ENCODE results near the gene RNF31.
"Not testable (repeated sequence)": the region's sequence is repeated elsewhere in the genome, so short reads cannot be mapped to it uniquely, and the experiment has no call there.

RNF31 gene

DNA sequence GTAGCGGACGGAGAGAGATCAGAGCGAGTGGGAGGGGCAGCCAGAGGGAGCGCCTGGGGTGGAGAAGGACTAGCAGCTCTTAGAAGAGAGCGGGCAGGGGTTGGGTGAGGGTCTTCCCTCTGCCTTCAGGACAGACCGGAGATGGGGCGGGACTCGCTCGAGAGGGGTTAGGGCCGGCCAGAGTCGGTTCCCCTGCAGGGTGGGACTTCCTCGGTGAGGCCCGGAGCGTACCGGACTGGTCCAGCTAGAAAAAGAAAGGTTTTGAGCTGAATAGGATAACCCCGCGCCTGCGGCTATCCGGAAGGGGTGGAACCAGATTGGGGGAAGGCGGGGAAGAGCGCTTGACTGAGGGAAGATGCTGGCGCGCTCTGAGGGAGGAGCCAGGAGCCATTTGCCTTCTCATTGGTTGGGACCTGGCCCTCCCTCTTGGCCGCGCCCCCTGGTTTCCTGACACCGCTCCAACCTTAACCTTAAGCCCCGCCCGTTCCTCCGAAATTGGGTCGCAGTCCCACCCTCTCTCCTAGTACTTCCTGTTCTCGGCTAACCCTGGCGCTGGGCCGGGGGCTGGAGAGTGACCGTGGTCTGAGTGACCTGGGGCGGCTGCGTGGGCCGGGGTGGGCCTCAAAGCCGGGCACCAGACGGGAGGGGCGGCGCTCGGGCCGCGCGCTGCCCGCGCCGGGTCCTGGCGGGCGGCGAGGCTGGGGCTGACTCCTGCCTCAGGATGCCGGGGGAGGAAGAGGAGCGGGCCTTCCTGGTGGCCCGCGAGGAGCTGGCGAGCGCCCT lies at the start of gene RNF31:
Gene RNF31, plus strand, starts transcription at position 521 of the 783 bp plus-strand sequence. Its CDS starts 201 bp downstream, at position 722.
- DNase-seq: peak; percentile 96
- in situ Hi-C loops (cut with HindIII; ENCODE audit: low pct_ligation_motif_present, low pct_unique_long_range_greater_than_20kb, low sequenced_read_pairs): no loop called here

DNA sequence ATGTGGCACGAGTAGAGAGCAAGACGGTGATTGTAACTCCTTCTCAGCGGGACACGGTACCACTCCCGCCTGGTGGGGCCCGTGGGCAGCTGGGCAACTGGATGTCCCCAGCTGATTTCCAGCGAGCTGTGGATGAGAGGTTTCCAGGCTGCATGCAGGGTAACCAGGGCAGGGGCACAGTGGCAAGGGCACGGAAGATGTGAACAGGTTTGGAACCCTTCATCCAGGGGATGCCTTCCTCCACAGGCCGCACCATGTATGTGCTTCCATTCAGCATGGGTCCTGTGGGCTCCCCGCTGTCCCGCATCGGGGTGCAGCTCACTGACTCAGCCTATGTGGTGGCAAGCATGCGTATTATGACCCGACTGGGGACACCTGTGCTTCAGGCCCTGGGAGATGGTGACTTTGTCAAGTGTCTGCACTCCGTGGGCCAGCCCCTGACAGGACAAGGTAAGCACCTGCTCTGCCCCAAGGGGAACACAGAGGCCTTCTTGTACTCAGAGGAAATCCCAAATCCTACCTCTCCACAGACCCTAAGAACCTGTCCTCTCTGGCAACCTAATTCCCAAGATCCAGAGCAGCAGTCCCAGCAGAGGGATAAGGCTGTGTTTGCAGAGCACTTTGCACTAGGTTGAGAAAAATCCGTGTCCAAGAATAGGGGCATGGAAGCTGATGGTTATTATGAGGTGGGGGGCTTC lies 48.9 kb upstream of the RNF31 start:
- no peak for DNase-seq
- in situ Hi-C loops (cut with HindIII; ENCODE audit: low pct_ligation_motif_present, low pct_unique_long_range_greater_than_20kb, low sequenced_read_pairs): no loop called here

DNA sequence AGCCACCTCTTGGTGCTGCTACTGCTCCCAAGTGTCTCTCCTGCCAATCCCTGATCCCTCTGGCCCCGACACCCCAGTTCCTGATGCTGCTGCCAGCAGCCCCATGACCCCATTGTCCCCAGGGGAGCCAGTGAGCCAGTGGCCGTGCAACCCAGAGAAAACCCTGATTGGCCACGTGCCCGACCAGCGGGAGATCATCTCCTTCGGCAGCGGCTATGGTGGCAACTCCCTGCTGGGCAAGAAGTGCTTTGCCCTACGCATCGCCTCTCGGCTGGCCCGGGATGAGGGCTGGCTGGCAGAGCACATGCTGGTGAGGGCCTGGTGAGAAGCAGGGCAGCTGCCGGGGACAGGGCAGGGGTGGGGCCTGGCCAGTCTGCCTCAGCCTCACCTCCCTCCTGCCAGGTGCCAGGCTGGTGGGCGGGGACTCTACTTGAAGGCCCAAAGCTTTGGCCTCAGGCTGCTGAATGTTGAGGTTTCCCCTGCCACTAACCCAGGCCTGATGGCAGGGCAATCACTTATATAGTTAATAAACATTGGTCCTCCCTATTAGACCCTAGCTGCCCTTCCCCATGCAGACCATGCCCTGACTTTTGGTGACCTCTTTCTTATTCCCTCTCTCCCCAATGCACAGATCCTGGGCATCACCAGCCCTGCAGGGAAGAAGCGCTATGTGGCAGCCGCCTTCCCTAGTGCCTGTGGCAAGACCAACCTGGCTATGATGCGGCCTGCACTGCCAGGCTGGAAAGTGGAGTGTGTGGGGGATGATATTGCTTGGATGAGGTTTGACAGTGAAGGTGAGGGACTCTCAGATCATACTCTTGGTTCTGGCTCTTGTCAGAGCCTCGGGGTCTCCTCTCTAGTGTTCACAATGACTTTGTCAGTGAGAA lies 48.1 kb upstream of the RNF31 start:
- in situ Hi-C loops (cut with HindIII; ENCODE audit: low pct_ligation_motif_present, low pct_unique_long_range_greater_than_20kb, low sequenced_read_pairs): no loop called here
- no peak for DNase-seq

DNA sequence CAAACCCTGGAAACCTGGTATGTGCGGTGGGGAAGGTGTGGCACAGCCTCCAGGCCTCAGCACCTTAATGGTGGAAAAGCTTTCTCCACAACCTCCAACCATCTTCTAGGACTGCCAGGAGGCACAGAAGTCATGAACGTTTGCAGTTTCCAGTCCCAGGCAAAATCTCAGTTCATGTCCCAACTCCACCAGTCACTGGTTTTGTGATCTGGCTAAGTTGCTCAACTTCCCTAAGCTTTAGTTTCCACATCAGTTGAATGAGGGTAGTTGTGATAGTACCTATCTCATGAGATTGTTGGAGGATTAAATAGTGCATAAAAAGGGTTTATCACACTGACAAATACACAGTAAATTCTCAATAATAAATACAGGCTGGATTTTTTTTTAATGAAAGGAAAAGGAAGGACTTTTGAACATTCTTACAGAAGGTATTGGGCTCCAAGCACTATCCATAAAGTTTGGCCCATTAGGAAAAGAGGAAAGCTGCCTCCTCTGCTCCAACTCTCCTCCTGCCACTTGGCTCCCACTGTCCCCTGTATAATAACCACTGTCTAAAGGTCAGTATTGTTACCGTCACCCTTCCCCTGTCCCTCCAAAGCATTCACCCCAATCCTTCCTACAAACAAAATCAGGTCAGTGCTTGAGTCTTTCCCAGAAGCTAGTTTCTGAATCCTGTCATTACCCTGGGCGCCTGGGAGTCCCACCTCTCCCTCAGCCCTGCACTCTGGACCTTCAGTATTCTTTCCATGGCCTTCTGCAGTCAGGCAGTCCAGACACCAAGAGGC lies 46.9 kb upstream of the RNF31 start:
- in situ Hi-C loops (cut with HindIII; ENCODE audit: low pct_ligation_motif_present, low pct_unique_long_range_greater_than_20kb, low sequenced_read_pairs): no loop called here
- DNase-seq: no peak

- no peak for DNase-seq
- in situ Hi-C loops (cut with HindIII; ENCODE audit: low pct_ligation_motif_present, low pct_unique_long_range_greater_than_20kb, low sequenced_read_pairs): no loop called here
Observed at GRCh38 chr14:24100982-24101494, 46.3 kb upstream of the RNF31 start.

GRCh38 chr14:24102357-24103048 lies 44.8 kb upstream of the RNF31 start:
- in situ Hi-C loops (cut with HindIII; ENCODE audit: low pct_ligation_motif_present, low pct_unique_long_range_greater_than_20kb, low sequenced_read_pairs): no loop called here

DNA sequence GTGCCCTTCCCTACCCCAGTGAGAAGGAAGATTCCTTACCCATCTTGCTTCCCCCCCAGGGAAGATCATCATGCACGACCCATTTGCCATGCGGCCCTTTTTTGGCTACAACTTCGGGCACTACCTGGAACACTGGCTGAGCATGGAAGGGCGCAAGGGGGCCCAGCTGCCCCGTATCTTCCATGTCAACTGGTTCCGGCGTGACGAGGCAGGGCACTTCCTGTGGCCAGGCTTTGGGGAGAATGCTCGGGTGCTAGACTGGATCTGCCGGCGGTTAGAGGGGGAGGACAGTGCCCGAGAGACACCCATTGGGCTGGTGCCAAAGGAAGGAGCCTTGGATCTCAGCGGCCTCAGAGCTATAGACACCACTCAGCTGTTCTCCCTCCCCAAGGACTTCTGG lies 43.8 kb upstream of the RNF31 start:
- in situ Hi-C loops (cut with HindIII; ENCODE audit: low pct_ligation_motif_present, low pct_unique_long_range_greater_than_20kb, low sequenced_read_pairs): no loop called here

More at GRCh38 chr14:24102357-24103048, 44.8 kb upstream of the RNF31 start:
- no peak for DNase-seq

DNA sequence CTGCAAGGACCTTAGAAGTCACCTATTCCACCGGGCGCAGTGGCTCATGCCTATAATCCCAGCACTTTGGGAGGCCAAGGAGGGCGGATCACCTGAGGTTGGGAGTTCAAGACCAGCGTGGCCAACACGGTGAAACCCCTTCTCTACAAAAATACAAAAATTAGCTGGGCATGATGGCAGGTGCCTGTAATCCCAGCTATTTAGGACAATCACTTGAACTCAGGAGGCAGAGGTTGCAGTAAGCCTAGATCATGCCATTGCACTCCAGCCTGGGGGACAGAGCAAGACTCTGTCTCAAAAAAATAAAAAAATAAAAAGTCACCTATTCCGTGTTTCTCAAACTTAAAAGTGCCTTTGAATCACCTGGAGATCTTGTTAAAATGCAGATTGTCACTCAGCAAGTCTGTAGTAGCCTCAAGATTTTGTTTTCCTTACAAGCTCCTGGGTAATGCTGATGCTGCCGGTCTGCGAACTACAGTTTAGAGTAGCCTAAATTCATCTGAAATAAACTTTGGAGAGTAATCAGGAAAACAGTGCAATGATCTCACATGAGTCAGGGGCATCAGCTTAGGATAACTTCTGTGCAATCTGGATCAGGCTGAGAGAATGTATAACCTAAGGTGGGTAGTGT lies 41.6 kb upstream of the RNF31 start:
- DNase-seq; in situ Hi-C loops (cut with HindIII; ENCODE audit: low pct_ligation_motif_present, low pct_unique_long_range_greater_than_20kb, low sequenced_read_pairs): not testable (repeated sequence)

More for the DNA sequence above, 43.8 kb upstream of the RNF31 start:
- no peak for DNase-seq

GRCh38 chr14:24106672-24107271 lies 40.5 kb upstream of the RNF31 start:
- DNase-seq: no peak
- in situ Hi-C loops (cut with HindIII; ENCODE audit: low pct_ligation_motif_present, low pct_unique_long_range_greater_than_20kb, low sequenced_read_pairs): no loop called here

GRCh38 chr14:24108336-24108874 lies 38.9 kb upstream of the RNF31 start:
- in situ Hi-C loops (cut with HindIII; ENCODE audit: low pct_ligation_motif_present, low pct_unique_long_range_greater_than_20kb, low sequenced_read_pairs): no loop called here

DNA sequence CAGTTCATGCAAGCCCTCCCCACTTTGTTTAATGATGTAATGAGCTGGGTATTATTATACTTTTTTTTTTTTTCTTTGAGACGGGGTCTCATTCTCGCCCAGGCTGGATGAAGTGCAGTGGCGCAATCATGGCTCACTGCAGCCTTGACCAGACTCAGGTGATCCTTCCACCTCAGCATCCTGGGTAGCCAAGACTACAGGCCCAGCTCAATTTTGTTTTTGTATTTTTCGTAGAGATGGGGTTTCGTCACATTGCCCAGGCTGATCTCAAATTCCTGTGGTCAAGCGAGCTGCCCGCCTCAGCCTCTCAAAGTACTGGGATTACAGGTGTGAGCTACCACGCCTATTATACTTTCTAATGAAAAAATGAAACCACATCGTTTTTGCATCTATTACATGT lies 37.2 kb upstream of the RNF31 start:
- DNase-seq: no peak
- in situ Hi-C loops (cut with HindIII; ENCODE audit: low pct_ligation_motif_present, low pct_unique_long_range_greater_than_20kb, low sequenced_read_pairs): no loop called here

More at GRCh38 chr14:24108336-24108874, 38.9 kb upstream of the RNF31 start:
- no peak for DNase-seq

DNA sequence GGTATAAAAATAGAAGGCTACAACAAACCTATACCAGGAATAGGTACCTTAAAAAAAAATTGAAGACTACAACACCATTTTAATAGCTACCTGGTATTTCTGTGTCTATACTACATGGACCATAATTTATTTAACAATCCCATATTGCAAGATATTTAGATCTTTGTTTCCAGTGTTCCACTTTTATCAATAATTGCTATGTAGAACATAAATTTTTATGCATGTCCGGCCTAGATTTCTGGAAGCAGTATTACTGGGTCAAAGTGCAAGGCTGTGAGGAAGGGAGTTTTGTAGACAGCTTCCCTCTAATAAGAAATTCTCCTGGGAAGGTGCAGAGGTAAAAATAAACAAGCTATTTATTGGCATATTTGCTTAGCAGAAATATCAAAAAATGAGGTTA lies 36.8 kb upstream of the RNF31 start:
- in situ Hi-C loops (cut with HindIII; ENCODE audit: low pct_ligation_motif_present, low pct_unique_long_range_greater_than_20kb, low sequenced_read_pairs): no loop called here

DNA sequence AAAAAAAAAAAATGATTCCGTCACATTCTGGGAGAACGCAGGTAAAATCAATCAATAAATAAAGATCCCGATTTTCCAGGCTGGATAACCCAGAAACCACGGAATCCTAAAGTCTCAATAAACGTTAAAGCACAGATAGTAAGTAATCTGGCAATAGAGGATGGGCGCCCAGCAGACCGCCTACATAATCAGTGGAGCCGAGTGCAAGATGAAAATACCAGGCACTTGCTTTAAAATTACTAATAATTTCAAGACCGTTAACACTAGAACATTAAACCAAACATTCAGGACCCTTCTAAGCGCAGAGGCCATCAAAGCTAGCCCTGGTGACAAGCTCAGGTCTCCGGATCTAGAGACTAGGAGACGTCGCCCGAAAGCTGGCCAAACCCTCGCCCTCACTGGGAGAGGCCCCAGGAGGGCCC lies 33.9 kb upstream of the RNF31 start:
- in situ Hi-C loops (cut with HindIII; ENCODE audit: low pct_ligation_motif_present, low pct_unique_long_range_greater_than_20kb, low sequenced_read_pairs): no loop called here
- no peak for DNase-seq

More for the DNA sequence above, 36.8 kb upstream of the RNF31 start:
- DNase-seq: no peak

- peak; percentile 81 for DNase-seq
- in situ Hi-C loops (cut with HindIII; ENCODE audit: low pct_ligation_motif_present, low pct_unique_long_range_greater_than_20kb, low sequenced_read_pairs): no loop called here
Observed at GRCh38 chr14:24113801-24114531, 33.3 kb upstream of the RNF31 start.

- in situ Hi-C loops (cut with HindIII; ENCODE audit: low pct_ligation_motif_present, low pct_unique_long_range_greater_than_20kb, low sequenced_read_pairs): no loop called here
- peak; percentile 99 for DNase-seq
Observed at GRCh38 chr14:24114532-24115421, 32.5 kb upstream of the RNF31 start, which contains the start of the genes DCAF11 and NRL. Gene DCAF11, plus strand, starts transcription at chr14:24114777. Its CDS starts 818 bp downstream, at chr14:24115595. Gene NRL, minus strand, starts transcription at chr14:24114949. Its CDS starts 32,101 bp downstream, at chr14:24082848.
